Measurements from ENCODE around the gene WDR31.
"Not testable (repeated sequence)": the region's sequence is repeated elsewhere in the genome, so short reads cannot be mapped to it uniquely, and the experiment has no call there.

The WDR31 gene
- 0.24 to 2.4 reads per million in 2 donors for total RNA-seq

DNA sequence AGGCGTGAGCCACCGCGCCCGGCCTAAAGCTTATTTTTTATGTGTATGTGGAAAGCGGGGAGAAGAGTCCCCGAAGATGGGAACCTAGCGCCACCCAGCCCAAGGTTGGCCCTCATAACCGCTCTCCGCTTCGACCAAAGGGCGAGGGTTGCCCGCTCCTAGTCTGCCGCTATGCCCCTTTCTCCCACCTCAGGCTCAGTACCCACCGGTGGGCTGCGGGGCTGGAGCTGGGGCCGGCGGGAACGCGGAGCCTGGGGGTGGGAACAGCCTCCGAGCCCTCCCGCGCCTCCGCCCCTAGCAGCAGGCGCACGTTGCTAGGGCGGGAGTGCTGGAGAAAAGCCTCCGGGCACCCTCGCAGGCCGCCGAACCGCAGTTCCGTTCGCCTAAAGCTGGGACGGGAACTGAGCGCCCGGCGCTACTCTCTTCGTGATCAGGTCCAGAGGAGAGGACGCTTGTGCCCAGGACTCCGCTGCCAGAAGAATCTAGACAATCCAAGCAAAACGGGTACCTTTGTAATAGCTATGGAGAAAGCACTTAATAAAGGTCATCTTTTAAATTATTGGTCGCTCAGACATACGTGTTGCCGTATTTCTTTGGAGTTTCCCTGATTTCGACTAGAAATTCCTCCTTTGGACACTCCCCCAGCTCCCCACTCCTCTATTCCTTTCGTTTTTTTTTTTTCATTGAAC, at the start of gene WDR31:
Gene WDR31, minus strand, starts transcription at position 265 of the 689 bp plus-strand sequence. CDS start 8,253 bp downstream, outside the sequence.
- DNase-seq = peak; percentile 57

- DNase-seq = no peak
Measured at GRCh38 chr9:113389451-113389850, 49.4 kb upstream of the WDR31 start.

- no peak for DNase-seq
Measured at GRCh38 chr9:113388833-113389232, 48.8 kb upstream of the WDR31 start.

DNA sequence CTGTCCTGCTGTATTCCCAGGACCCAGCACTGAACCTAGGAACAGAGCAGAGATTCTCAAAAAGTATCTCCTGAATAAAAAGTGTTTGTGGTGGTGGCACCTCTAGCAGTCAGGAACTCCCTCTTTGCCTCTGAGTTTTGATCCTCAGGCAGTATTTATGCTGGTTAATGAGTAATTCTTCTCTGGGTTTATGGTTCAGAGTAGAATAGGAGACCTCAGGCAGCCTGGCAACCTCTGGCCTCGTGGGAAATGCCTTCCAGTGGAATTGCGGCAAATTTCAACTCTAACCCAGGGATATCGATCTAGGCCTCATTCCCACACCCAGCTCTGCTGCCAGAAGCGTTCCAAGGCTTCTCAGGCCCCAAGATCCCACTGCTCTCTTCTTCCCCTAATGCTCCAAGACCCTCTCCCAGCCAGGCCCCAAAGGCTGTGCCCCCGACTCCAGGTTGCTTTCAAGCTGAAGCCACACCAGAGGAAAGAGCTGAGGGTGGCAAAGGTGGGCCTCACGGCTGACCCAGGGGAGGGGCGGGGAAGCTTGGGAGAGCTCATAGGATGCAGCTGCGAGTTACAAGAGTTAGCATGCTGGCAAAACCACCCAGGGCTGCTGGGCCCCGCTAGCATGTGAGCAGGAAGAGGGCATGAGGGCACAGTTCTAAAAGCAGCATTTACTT, 47.6 kb upstream of the WDR31 start:
- DNase-seq = no peak

DNA sequence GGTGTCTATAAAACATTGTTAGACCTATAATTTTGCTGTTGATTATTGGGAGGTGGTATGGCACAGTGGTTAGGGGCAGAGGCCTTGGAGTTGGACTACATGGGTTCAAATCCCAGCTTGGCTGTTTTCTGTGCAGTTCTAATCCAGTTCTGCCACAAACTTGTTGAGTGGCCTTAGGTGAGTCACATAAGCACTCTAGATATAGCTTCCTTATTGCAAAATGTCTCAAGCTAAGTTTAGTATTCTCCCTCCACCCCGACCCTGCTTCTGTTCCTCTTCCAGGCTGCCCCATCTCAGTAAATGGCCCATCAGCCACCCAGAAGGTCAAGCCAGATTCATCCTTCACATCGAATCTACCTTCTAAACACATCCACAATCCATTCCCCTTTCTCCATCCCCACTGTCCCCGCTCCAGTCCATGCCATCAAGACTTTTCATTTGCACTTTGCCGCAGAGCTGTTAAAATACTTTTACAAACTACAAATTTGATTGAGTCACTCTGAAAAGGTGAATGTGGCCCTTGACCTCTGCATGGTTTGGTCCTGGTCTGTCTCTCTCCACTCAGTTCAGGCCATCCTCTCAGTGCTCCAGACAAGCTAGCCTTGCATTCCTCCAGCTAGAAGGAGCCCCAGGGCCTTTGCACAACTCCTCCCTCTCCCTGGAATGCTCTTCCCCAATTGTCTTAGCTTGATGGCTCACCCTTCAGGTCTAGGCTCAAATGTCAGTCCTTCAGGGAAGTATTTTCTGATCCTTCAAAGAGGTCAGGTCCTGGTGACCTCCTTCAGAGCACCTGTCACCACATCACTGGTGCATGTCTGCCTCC, 46.7 kb upstream of the WDR31 start:
- no peak for DNase-seq

- DNase-seq = no peak
Measured at GRCh38 chr9:113381909-113382411, 41.9 kb upstream of the WDR31 start.

- DNase-seq = not testable (repeated sequence)
Measured at GRCh38 chr9:113381441-113381840, 41.4 kb upstream of the WDR31 start.

GRCh38 chr9:113380869-113381378, 40.8 kb upstream of the WDR31 start:
- DNase-seq = no peak

GRCh38 chr9:113379829-113380210, 39.7 kb upstream of the WDR31 start:
- DNase-seq = not testable (repeated sequence)

- not testable (repeated sequence) for DNase-seq
Measured at GRCh38 chr9:113379094-113379828, 39.2 kb upstream of the WDR31 start.

GRCh38 chr9:113376634-113377567, 36.8 kb upstream of the WDR31 start, which contains the start of gene HDHD3:
Gene HDHD3 (minus strand): TSS chr9:113376986. CDS start chr9:113374354, 2,632 bp downstream.
- DNase-seq = peak; percentile 75

DNA sequence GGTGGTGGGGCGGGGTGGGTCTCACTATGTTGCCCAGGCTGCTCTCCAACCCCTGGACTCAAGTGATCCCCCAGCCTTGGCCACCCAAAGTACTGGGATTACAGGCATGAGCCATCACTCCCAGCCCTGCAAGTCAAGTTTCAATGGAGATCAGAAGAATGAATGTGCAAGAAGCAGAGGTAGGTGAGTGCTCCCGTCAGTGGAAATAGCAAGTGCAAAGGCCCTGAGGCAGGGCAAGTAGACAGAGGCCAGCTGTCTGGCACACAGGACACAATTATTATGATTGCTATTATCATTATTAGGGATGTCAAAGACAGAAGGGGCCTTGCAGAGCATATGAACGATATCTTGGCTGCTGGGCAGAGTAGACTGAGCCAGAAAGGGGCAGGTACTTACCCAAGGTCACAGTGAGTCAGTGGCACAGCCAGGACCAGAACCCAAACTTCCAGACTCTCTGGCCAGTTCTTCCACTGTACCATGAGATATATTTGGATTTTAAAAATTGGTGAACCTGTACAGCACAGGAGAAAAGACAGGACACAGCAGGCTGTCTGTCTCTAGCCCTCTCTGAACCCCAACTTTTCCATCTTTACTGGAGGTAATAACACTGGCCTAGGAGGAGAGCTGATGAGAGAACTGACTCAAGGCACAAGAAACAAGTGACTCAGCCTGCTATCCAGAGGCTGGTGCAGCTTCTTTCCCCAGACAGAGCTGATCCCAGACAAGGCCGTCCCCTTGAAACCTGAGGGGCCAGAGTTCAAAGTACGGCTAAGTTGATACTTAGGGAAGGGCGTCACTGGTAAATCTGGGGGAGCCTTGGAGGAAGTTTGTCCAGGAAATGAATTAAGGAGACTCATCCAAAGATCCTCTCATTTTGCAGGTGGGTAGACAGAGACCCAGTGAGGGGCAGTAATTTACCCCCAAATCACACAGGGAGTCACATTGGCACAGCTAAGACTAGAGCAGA, 35.3 kb upstream of the WDR31 start:
- no peak for DNase-seq

GRCh38 chr9:113373676-113374392, 33.8 kb upstream of the WDR31 start:
- DNase-seq = no peak

DNA sequence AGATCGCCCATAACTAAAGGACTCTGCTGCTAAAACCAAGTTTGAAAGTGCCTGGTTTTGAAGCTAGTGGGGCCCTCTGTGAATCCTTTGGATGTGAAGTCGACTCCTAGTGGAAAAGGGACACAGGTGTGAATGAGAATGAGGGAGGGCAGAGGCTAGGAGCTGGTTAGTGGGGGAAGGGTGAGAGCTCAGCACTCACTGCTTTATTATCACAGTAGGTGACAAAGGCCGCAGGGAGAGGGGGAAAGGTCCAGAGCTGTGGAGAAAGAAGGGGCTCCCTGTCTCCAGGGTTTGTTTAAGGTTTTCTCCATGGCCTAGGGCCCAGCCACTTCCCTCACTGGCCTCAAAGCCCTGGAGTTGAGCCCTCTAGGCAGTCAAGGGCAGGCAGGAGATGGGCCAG, 33.2 kb upstream of the WDR31 start:
- no peak for DNase-seq

DNA sequence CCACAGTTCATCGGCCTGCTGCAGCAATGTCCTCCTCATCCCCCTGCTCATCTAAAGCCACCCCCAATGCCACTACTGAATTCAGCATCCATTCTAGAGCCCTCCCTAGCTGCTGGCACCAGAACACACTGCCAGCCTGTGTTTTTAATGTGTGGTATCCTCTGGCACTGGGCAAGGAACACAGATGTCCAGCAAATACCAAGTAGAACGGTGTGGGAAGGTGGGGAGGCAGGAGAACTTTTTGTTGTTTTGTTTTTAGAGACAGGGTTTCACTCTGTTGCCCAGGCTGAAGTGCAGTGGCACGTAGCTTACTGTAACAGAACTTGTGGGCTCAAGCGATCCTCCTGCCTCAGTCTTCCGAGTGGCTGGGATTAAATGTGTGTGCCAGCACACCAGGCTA, 32.0 kb upstream of the WDR31 start:
- no peak for DNase-seq

- DNase-seq = no peak
Measured at GRCh38 chr9:113370806-113371325, 30.8 kb upstream of the WDR31 start.

DNA sequence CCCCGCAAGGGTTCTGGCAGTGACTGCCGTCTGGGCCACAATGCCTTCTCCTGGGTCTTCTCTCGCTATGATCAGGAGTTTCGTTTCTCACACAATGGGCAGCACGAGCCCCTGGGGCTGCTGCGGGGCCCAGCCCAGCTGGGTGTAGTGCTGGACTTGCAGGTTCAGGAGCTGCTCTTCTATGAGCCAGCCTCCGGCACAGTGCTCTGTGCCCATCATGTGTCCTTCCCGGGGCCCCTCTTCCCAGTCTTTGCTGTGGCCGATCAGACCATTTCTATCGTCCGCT, 29.7 kb upstream of the WDR31 start:
- DNase-seq = no peak

DNA sequence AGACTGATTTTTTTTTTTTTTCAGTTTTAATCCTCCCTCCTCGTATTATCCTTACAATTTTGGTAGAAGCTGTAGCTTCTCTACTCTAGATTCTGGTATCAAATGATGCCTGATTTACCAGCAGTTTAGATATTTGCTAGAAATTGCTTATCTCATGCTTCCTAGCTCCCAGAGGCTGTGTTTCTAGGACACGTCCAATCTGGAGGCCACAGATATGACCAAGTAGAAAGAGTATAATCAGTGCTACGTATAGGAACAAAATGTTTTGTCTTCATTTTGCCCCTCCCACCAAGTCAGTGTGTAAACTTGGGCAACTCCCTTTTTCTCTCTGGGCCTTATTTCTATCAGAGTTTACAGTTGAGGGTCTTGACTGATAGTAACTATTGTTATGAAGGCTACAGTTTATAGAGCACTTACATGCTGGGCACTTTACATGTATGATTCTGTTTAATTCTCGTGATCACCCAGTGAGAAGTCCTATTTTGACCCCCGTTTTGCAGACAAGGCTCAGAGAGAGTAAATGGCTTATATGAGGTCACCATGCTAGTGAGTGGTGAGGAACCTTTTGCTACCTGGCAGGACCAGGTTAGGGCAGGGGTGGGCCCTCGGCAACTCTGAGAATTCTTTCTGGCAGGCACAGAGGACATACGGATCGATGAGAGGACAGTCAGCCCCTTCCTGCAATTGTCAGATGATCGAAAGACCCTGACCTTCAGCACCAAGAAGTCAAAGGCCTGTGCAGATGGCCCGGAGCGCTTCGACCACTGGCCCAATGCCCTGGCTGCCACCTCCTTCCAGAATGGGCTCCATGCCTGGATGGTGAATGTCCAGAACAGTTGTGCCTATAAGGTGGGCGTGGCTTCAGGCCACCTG, 29.1 kb upstream of the WDR31 start:
- DNase-seq = no peak
